HG03521 (cell line): Measurements from ENCODE around the gene SLC29A3.

Experiments
- ATAC-seq: cut with Tn5 transposase; IDR thresholded peaks from one replicate; pipeline ENCODE4 v1.9.1; 2021; ENCODE audit warnings: mild to moderate bottlenecking, moderate library complexity; ENCODE audit not compliant: unreplicated experiment

The SLC29A3 gene

GRCh38 chr10:71299071-71299785 is 19.8 kb upstream of the SLC29A3 start:
- ATAC-seq = no peak

DNA sequence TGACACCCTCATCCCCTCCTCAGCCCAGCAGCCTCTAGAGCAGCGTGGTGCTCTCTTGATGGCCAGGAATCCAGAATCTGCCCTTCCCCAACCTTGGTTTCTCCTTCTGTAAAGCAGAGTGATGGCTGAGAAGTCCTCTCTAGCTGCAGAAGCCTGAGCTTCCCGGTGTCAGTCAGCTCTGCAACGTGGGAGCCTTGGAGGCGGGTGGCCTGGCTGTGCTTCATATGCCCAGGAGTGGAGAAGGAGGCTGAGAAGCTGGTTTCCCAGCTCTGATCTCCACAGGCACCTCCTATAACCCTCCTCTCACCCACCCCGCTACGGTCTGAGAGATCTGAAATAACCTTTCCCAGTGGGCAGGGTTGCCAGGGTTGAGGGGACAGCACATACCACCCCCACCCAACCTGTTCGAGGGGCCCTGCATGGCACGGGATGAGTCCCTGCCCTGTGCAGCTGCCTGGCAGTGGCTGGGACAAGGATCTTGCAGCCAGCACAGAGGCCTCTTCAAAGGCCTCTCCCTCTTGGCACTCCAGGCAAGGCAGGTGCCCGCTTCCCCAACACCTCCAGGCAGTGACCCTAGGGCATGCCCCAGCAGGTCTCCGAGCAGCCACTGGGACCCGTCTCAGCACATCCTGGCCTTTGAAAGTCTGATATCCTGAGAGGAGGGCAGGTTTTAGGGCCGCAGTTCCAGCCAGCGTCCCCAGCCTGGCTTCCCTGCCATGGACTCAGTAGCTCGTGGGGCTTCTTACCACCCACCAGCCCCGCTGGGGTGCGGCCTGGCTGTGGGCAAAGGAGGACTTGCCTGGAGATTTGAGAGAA is 18.3 kb upstream of the SLC29A3 start:
- ATAC-seq = no peak

GRCh38 chr10:71301371-71301916 is 17.6 kb upstream of the SLC29A3 start:
- ATAC-seq = no peak

- no peak for ATAC-seq
Observed at GRCh38 chr10:71302451-71302850, 16.6 kb upstream of the SLC29A3 start.

- ATAC-seq = no peak
Observed at GRCh38 chr10:71302874-71303568, 16.0 kb upstream of the SLC29A3 start.

DNA sequence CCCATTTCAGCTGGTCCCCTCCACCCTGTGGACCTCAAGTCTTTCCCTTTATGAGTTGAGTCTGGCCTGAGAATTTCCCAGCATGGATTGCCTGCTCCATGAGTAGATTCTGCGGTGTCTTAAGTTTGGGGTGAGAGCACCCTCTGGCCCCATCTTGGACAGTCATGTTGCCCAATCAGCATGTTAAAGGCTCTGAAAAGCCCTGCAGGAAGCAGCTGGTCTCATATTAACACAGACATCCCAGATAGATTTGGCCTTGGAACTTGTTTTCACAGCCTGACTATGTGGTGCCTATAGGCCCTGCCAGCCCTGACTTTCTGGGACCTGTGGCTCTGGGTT is 15.5 kb upstream of the SLC29A3 start:
- no peak for ATAC-seq

GRCh38 chr10:71304914-71305313 is 14.1 kb upstream of the SLC29A3 start:
- ATAC-seq = no peak

- ATAC-seq = no peak
Observed at GRCh38 chr10:71306979-71307378, 12.1 kb upstream of the SLC29A3 start.

GRCh38 chr10:71307469-71308085 is 11.5 kb upstream of the SLC29A3 start:
- ATAC-seq = no peak

DNA sequence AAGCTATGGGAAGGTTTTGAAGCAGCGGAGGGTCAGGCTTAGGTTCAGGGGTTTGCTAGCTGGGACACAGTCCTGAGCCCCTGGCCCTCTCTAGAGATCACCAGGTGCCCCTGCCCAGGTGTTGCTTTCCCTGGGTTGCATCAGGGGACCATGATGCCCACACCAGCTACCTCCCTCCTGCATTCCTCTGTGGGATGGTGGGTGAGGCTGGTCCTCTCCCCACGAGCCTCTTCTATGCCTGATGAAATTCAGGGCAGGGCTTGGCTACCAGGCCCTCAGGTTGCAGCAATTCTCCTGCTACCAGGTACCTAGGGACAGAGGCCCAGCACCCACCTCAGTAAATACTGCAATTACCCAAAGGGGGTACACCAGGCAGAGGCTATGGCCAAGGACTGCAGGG is 10.8 kb upstream of the SLC29A3 start:
- no peak for ATAC-seq

- ATAC-seq = no peak
Observed at GRCh38 chr10:71308985-71309384, 10.1 kb upstream of the SLC29A3 start.

DNA sequence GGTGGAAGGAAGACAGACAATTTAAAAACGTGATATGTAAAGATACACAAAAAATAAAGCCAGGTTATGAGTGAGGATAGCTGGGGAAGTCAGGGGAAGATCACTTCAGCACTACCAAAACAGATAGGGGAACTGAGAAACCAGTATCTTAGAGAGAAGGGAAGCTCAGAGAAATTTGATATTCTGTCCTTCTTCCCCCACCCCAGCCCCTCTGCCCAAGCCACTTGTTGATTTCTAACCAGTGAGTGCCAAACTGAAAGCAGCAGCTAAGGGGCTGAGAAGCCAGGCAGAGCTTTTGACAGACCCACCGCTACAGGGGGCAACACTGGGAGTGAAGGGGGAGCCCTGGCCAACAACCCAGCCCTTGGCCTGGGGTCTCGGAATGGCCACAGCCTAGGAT is 9.1 kb upstream of the SLC29A3 start:
- ATAC-seq = no peak

DNA sequence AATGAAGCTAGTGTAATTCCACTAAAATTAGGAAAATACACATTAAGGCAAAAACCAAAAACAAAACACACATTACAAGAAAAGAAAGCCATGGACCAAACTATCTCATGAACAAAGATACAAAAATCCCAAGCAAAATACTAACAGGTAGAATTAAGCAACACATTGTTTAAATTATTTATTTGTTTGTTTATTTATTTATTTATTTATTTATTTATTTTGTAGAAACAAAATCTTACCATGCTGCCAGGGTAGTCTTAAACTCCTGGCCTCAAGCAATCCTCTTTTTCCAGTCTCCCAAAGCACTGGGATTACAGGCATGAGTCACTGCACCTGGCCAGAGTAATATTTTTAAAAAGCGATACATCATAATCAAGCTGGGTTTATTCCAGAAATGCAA is 6.8 kb upstream of the SLC29A3 start:
- ATAC-seq = no peak

- no peak for ATAC-seq
Observed at GRCh38 chr10:71312811-71313789, 6.0 kb upstream of the SLC29A3 start.

DNA sequence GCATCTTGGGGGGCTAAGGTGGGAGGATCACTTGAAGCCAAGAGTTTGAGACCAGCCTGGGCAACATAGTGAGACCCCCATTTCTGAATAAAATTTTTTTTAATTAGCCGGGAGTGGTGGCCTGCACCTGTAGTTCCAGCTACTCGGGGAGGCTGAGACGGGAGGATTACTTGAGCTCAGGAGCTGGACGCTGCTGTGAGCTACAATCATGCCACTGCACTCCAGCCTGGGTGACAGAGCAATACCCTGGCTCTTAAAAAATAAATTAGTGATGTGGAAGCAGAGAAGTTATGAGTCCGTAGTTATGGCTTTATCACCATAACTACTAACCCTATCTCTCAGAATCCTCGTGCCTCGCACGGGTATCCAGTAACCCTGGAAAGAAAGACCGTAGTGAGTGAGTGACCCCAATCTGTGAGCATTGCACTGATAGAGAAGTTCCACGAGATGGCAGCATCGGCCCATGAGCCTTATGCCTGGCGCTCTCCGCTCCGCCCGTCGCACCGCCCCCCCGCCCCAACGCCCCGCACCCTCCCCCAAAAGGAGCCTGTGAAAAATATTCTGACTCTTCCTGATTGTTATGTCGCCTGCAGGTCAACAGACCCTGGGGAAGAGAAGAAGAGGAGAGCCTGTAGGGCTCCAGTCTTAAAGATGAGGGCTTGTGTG is 4.9 kb upstream of the SLC29A3 start:
- ATAC-seq = no peak

- ATAC-seq = no peak
Observed at GRCh38 chr10:71314694-71315225, 4.3 kb upstream of the SLC29A3 start.

DNA sequence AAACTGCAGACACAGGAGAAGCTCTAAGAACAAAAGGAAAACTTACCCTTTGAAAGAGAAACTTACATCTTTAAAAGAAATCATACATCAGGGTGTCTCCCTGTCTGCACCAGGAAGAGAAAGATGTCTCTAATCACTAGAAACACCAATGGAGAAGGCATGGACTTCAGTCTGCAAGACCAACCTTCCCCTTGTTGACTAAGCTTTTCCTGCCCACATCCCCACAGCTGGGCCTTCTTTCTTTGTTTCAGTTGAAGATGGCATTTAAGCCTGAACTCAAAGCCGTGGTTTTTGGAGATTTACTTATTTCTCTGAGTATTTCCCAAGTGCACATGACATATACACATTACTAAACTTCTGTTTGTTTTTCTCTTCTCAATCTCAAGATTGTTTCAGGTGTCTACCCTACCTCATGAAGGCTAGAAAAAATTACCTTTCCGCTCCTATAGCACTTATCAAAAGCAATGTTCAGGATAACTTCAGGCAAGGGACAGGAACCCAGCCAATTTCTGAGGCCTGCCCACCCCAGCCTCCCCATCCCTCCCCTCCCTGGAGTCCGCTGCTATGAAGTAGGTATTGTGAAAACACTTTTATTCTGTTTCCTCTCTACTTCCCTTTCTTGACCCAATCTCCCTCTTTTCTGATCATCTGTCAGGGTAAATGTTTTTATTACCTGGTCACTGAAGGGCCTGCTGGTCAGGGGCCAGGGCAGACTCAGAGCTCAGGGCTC is 2.8 kb upstream of the SLC29A3 start:
- ATAC-seq = no peak

GRCh38 chr10:71316786-71317160 is 2.3 kb upstream of the SLC29A3 start:
- no peak for ATAC-seq

DNA sequence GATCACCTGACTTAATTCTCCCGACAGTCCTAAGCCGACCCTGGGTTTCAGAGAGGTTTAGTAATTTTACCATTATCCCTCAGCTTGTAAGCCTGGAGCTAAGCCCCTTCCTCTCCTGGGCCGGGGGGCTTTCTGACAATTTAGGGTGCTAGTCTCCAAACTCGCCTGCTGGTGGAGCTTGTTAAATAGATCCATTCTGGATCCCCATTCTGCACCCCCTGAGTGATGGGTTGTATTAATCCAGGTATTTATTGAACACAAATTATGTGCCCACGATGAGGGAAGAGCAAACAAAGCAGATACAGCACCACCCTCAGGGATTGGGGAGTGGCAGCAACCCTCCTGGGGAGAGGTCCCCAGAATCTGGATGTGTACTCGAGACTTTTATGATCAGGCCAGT is 1.3 kb upstream of the SLC29A3 start:
- no peak for ATAC-seq
